MM.1S (cell line): ENCODE results near the gene SCAF4.

Experiments
- DNase-seq: peaks from one replicate; pipeline ENCODE4 v3.0.0-alpha.2; 2015
- H2AFZ ChIP-seq: fragments of 300-600 bp; sonication (generic); 2 replicates; pipeline ENCODE4 v1.6.0; 2016; ENCODE audit warnings: antibody characterized with exemption, low read length
- H3F3A ChIP-seq: fragments of 300-600 bp; sonication (generic); 2 replicates; pipeline ENCODE4 v1.6.1; 2016; ENCODE audit warnings: mild to moderate bottlenecking, antibody characterized with exemption, low read length, moderate library complexity, mixed read lengths; ENCODE audit not compliant: insufficient read depth
- H3K27ac ChIP-seq: fragments of 300-600 bp; sonication (generic); 2 replicates; pipeline ENCODE4 v1.5.1; 2016; ENCODE audit warnings: mild to moderate bottlenecking, low read length
- H3K27me3 ChIP-seq: fragments of 300-600 bp; sonication (generic); replicated peaks from 2 replicates; pipeline ENCODE4 v1.6.0; 2016; ENCODE audit warnings: low read length; ENCODE audit not compliant: insufficient read depth
- H3K36me3 ChIP-seq: fragments of 300-600 bp; sonication (generic); replicated peaks from 2 replicates; pipeline ENCODE4 v1.6.1; 2016; ENCODE audit warnings: mild to moderate bottlenecking, low read length, mixed read lengths; ENCODE audit not compliant: insufficient read depth
- H3K4me1 ChIP-seq: fragments of 300-600 bp; sonication (generic); 2 replicates; pipeline ENCODE4 v1.6.1; 2016; ENCODE audit warnings: low read length, mixed read lengths
- H3K4me2 ChIP-seq: fragments of 300-600 bp; sonication (generic); 2 replicates; pipeline ENCODE4 v1.6.0; 2016; ENCODE audit warnings: low read depth, low read length
- H3K4me3 ChIP-seq: fragments of 300-600 bp; sonication (generic); 2 replicates; pipeline ENCODE4 v1.5.1; 2016; ENCODE audit warnings: low read length, mixed read lengths
- H3K79me2 ChIP-seq: fragments of 300-600 bp; sonication (generic); 2 replicates; pipeline ENCODE4 v1.6.1; 2016; ENCODE audit warnings: mixed run types, low read length, mixed read lengths
- H3K9ac ChIP-seq: fragments of 300-600 bp; sonication (generic); 2 replicates; pipeline ENCODE4 v1.6.1; 2016; ENCODE audit warnings: low read length, mixed read lengths
- H3K9me2 ChIP-seq: fragments of 300-600 bp; sonication (generic); replicated peaks from 2 replicates; pipeline ENCODE4 v1.6.1; 2016; ENCODE audit warnings: mild to moderate bottlenecking, low read length, mixed read lengths; ENCODE audit not compliant: insufficient read depth
- H3K9me3 ChIP-seq: fragments of 300-600 bp; sonication (generic); replicated peaks from 2 replicates; pipeline ENCODE4 v1.6.1; 2016; ENCODE audit warnings: mild to moderate bottlenecking, low read length, mixed read lengths; ENCODE audit not compliant: insufficient read depth
- H4K20me1 ChIP-seq: fragments of 300-600 bp; sonication (generic); 2 replicates; pipeline ENCODE4 v1.6.1; 2016; ENCODE audit warnings: mild to moderate bottlenecking, low read length, moderate library complexity, mixed read lengths; ENCODE audit not compliant: insufficient read depth
- CTCF ChIP-seq: fragments of 300-600 bp; sonication (generic); IDR thresholded peaks from 2 replicates; pipeline ENCODE4 v1.5.1; 2016; ENCODE audit warnings: antibody characterized with exemption, low read length, mixed read lengths
- EZH2 ChIP-seq: fragments of 300-600 bp; sonication (generic); optimal IDR thresholded peaks from 2 replicates; pipeline ENCODE3; 2017; ENCODE audit warnings: low read depth, mild to moderate bottlenecking, antibody characterized with exemption, low read length, mixed read lengths
- EZH2phosphoT487 ChIP-seq: fragments of 300-600 bp; sonication (generic); IDR thresholded peaks from 2 replicates; pipeline ENCODE4 v1.6.1; 2018; ENCODE audit warnings: antibody characterized with exemption, low read length

SCAF4 gene

DNA sequence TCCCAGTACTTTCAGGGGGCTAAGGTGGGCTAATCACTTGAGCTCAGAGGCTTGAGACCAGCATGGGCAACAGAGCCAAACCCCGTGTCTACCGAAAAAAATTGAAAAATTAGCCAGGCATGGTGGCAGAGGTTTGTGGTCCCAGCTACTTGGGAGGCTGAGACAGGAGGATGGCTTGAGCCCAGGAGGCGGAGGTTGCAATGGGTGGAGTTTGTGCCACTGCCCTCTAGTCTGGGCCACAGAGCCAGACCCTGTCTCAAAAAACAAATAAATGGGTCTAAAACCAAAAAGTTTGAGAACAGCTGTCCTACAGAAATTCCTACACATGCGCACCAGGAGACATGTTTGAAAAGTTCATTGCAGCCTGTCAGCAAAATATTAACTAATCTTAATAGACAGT, 5.5 kb downstream of the SCAF4 start:
- Histone ChIP-seq H3K27me3 (no peaks in the 10 kb centered on the region), H3K9me3 (no peaks in the 10 kb centered on the region), H3K4me3 (no peak overlapping the region), H3K9ac (no peak overlapping the region), H3K4me1 (peaks cover 21% of the 10 kb centered on the region), H3K4me2 (no peak overlapping the region), H3K27ac (no peak overlapping the region), H3K36me3 (no peaks in the 10 kb centered on the region), H4K20me1 (peaks cover 92% of the 10 kb centered on the region), H3K79me2 (peaks cover 99% of the 10 kb centered on the region), H2AFZ (no peak overlapping the region), H3K9me2 (no peaks in the 10 kb centered on the region), H3F3A (peaks cover under 1% of the 10 kb centered on the region; the same call in 1 of the 2 replicates)
- DNase-seq: no peak
- TF ChIP-seq EZH2: no peak
- no peak for TF ChIP-seq CTCF
- TF ChIP-seq EZH2phosphoT487: no peak

GRCh38 chr21:31725202-31725839, 6.6 kb downstream of the SCAF4 start:
- H3K27me3 ChIP-seq: no peaks in the 10 kb centered on the region
- H3K4me1 ChIP-seq: peaks cover 18% of the 10 kb centered on the region
- H3K27ac ChIP-seq: no peak overlapping the region
- no peak overlapping the region for H3K4me3 ChIP-seq
- no peaks in the 10 kb centered on the region for H3K36me3 ChIP-seq
- peaks cover 99% of the 10 kb centered on the region for H3K79me2 ChIP-seq
- H3K9me3 ChIP-seq: no peaks in the 10 kb centered on the region
- no peak for DNase-seq
- H3K9ac ChIP-seq: no peak overlapping the region
- no peak overlapping the region for H2AFZ ChIP-seq
- H3F3A ChIP-seq: no peaks in the 10 kb centered on the region
- no peak for TF ChIP-seq EZH2
- TF ChIP-seq CTCF: no peak
- H3K4me2 ChIP-seq: no peak overlapping the region
- peaks cover 95% of the 10 kb centered on the region for H4K20me1 ChIP-seq
- no peaks in the 10 kb centered on the region for H3K9me2 ChIP-seq

DNA sequence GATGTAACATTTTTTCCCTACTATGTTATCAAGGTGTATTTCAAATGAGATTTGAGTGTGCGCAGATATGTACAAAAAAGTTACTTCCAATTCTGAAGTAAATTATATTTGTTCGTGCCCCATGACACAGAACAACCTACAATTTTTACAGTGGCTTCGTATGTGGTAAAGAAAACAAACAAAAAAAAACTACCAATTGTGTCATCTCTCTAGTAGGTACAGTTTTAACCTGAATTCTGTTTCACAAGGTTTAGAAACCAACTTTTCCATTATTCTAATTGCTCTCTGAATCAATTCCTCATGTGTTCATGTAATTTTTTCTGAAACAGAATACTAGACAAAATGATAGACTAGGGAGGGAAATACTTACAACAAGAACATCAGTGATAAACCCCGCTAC, 7.4 kb downstream of the SCAF4 start:
- Histone ChIP-seq H3K4me2 (no peak overlapping the region), H2AFZ (no peak overlapping the region), H3K4me1 (peaks cover 10% of the 10 kb centered on the region), H3K27me3 (no peaks in the 10 kb centered on the region), H4K20me1 (peaks cover 95% of the 10 kb centered on the region), H3K9me2 (no peaks in the 10 kb centered on the region), H3K27ac (no peak overlapping the region), H3F3A (no peaks in the 10 kb centered on the region), H3K9ac (no peak overlapping the region), H3K36me3 (no peaks in the 10 kb centered on the region), H3K79me2 (peaks cover 99% of the 10 kb centered on the region), H3K4me3 (no peak overlapping the region), H3K9me3 (no peaks in the 10 kb centered on the region)
- TF ChIP-seq EZH2 (no peak), EZH2phosphoT487 (no peak), CTCF (no peak)
- DNase-seq: no peak
